GM04503 (cell line): ENCODE measurements around the gene RBM19.
"Not testable (repeated sequence)": the region's sequence is repeated elsewhere in the genome, so short reads cannot be mapped to it uniquely, and the experiment has no call there.

Experiments used
- DNase-seq: peaks from one replicate; pipeline ENCODE4 v3.0.0-alpha.2; 2012; ENCODE audit warnings: low read depth

RBM19 gene, protein sequence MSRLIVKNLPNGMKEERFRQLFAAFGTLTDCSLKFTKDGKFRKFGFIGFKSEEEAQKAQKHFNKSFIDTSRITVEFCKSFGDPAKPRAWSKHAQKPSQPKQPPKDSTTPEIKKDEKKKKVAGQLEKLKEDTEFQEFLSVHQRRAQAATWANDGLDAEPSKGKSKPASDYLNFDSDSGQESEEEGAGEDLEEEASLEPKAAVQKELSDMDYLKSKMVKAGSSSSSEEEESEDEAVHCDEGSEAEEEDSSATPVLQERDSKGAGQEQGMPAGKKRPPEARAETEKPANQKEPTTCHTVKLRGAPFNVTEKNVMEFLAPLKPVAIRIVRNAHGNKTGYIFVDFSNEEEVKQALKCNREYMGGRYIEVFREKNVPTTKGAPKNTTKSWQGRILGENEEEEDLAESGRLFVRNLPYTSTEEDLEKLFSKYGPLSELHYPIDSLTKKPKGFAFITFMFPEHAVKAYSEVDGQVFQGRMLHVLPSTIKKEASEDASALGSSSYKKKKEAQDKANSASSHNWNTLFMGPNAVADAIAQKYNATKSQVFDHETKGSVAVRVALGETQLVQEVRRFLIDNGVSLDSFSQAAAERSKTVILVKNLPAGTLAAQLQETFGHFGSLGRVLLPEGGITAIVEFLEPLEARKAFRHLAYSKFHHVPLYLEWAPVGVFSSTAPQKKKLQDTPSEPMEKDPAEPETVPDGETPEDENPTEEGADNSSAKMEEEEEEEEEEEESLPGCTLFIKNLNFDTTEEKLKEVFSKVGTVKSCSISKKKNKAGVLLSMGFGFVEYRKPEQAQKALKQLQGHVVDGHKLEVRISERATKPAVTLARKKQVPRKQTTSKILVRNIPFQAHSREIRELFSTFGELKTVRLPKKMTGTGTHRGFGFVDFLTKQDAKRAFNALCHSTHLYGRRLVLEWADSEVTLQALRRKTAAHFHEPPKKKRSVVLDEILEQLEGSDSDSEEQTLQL

DNA sequence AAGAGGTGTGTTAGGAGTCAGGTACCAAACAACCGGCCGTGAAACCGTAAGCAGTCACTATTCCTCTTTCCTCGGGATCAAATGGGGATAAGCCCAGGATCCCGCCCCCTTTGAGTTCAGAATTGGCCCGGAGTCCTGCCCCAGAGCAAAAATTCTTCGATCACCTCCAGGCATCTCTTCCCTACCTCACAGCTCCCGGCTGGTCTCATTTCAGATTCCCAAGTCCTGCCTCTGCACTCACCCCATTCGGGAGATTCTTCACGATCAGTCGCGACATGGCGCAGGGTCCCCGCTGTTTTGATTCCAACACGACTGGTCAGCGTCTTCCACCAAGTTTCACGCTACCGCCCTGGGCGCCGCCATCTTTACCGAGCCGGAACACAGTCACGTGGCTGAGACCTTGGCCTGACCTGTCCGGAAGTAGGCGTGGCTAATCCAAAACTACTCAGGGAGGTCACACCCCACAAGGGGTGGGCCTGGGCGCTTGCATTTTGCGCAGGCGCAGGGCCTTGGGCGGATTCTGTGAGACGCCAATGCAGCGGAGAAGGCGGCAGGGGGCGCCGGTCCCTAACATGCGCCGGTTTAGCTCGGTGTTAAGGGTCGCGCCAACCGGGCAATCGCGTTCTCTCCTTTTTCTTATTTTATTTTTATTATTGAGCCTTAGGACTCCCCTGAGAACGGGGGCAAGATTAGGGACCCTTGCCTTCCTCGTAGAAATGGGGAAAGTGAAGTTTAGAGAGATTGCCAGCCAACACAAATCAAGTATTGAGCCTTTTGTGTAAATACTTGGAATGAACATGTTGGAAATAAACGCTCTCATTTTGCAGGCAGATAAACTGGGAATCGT lies at the start of gene RBM19:
Gene RBM19, minus strand, starts transcription at position 375 of the 847 bp plus-strand sequence. Its CDS starts 98 bp downstream, at position 277.
- DNase-seq = peak; percentile 79

DNA sequence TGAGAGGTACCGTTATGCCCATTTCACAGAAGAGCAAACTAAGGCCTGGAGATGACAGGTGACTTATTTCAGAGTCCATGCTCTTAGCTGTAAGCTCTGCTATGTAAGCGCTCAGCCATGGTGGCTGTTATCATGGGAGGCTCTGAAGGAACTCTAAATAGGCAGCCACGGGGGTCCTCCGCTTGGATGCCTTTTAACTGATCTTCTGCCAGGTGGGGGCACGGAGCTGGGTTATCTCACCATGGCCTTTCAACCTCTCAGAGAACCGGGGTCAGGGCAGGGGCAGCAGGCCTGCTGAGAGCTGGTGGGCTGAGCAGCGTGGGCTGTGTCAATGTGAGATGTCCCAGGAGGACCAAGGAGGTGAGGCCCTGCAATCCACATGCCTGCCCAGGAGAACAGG lies 49.7 kb upstream of the RBM19 start:
- no peak for DNase-seq

DNA sequence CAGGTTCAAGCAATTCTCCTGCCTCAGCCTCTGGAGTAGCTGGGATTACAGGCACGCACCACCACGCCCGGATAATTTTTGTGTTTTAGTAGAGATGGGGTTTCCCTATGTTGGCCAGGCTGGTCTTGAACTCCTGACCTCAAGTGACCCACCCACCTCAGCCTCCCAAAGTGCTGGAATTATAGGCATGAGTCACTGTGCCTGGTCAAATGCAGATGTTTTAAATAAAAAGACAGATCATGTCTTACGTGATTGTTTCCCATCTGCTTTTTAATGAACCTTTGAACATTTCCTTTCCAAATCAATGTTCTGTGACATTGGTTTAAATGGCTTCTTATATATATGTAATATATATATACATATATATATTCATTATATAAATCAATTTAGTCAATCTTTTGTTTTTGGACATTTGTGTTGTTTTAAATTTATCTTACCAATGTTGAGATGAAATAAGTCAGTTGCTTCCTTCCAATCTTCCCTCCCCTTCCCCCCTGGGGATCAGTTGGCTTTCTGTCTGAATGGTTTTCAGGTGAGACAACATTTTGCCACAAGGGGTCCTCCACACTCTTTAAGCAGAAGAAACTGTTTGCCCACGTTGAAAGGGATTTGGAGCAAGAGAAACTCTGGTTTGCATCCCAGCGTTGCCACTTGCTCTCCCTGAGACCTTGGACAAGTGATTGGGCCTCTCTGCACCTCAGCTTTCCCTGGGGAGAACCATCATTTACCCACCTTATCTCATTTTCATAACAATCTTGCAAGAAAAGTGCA lies 47.6 kb upstream of the RBM19 start:
- DNase-seq = no peak

DNA sequence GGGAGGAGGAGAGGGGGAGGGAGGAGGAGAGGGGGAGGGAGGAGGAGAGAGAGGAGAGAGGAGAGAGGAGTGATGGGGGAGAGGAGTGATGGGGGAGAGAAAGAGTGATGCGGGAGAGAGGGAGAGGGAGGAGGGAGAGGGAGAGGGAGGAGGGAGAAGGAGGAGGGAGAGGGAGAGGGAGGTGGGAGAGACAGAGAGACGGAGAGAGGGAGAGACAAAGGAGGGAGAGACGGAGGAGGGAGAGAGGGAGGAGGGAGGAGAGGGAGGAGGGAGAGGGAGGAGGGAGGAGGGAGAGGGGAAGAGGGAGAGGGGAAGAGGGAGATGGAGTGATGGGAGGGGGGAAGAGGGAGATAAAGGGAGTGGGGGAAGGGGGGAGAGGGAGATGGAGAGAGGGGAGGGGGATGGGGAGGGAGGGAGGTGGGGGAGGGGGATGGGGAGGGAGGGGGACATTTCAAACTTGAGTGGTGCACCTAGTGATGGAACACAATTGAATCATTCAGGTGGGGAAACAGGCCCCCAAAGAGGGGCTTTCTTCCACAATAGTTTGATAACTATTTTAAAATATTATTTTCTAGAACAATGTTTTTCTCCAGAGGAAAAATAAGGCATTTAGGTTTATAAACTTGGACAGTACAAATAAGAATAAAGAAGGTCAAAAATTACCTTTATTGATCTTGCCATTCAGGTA lies 46.8 kb upstream of the RBM19 start:
- DNase-seq = no peak

DNA sequence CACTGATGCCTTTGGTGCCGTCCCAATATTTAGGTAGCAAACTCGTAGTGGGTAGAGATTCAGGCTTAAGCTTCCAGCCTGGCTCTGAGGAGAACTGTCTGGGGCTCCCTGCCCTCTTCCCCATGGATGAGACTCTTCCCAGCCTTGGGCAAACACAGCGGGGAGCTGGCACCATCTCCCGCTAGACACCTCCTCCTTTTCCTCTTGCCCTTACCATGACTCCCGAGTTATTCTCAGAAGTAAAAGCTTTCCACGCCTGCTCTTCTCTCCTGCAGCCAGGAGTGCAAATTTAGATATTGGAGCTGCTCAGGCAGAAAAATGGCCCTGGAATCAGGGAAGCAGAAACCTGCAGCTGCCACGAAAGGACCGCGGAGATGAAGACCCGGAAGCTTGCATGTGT lies 45.6 kb upstream of the RBM19 start:
- no peak for DNase-seq

DNA sequence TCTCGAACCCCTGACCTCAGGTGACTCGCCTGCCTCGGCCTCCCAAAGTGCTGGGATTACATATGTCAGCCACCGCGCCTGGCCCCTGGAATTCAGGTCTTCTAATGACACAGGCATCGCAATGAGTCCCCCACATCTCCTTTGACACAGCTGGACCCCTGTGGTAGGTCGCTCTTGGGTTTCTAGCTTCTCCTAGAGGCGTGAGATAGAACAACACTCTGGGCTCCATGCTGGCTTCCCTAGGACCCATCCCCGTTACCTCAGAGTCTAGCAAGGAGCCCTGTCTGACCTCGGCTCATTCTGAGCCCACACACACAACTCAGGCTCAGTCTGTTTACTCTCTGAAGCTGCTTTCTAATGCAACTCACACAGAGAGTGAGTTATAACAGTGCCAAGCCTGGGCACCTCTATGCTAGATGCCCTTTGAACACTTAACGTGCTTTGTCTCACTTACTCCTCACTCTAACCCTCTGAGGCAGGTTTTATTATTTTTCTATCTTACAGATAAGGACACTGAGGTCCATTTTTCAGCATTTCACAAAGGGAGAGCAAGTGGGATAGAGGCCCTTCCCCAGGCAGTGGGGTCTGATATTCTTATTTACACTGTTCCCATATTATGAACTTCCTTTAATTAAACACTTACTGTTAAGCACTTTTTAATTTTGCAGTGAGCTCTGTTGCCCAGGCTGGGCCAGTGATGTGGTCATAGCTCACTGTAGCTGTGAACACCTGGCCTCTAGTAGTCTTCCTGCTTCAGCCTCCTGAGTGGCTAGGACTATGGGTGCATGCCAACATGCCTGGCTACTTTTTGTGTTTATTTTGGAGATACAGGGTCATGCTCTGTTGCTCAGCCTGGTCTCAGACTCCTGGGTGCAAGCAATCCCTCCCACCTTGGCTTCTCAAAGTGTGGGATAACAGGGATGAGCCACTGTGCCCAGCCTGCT lies 40.6 kb upstream of the RBM19 start:
- no peak for DNase-seq

DNA sequence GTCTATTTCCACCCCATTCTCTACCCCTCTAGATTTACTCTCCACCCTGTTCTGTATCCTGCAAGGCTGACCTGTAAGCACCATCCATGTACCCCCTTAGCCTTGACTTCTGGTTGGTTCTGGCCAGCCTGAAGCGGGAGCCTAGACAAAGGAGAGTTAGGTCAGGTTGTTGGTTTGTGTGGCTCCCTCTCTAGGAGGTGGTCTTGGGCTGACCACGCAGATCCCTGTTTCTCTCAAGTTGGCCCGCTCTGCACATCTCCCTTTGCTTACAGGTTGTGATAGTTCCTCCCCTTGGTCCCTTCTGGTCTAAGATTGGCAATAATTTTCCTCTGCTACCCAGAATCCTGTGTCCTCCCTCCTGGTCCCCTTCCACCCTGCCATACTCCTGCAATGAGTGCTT lies 38.3 kb upstream of the RBM19 start:
- no peak for DNase-seq

DNA sequence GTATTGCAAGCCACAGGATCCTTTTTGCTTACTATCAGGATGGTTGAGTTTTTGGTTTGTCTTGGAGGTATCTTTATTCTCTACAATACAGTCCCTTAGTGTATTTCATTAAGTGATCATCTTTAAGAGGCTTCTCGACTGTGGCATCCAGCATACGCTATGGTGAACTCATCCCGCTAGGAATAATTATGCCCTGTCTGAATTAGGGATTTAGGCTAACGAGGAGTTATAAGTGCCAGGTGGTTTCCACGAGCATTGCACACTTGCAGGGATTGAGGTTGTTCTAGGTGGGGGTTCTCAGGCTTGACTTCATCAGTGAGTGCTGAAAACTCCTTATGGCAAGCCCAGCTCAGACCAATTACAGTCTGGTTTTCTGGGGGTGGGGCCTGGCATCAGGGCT lies 37.2 kb upstream of the RBM19 start:
- no peak for DNase-seq

DNA sequence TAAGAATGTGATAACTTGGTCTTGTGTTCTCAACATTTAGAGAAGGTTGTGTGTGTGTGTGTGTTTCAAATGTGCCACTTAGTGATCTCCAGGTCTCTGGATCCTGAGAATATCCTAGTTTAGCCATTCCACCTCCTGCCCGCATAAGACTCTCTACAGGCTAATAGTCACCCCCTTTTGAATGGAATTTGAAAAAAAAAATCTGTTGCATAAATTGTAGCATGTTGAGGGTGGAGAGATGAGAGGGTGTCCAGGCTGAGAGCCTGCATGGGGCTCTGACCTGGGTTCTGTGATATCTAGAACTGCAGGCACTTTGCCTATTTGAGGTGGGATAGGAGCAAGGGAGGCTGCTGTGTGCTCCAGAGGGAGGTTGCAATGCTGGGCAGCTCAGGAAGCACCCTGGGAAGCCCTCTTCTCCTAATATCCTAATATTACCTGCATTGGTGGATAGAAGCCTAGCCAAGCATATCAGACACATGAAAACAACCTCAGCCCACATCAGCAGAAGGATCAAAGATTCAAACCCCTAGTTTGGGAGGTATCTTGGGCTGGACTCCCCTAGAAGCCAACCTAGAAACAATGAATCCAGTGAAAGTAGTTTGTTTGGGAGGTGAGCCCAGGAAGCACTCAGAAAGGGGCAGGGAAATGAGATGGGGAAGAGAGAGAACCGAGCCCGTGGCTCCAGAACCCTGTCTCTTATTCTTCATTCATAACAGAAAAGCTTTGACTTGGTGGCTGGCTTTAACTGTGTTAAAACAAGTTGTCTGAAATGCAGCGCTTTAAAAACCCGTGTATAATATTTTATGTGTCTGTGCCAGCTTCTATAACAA lies 35.6 kb upstream of the RBM19 start:
- DNase-seq = no peak

DNA sequence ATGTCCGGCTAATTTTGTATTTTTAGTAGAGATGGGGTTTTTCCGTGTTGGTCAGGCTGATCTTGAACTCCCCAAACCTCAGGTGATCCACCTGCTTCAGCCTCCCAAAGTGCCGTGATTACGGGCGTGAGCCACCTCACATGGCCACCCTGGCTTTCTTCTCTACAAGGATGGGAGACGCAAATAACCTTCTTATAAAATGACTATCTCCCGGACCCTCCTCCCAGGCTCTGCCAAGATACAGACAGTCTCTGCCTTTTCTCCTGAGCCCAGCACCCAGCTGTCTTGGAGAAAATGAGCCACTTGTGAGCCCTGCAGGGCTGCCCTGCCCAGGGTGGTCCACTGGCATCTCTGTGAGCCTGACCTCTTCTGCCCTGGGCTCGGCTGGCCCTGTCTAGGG lies 34.7 kb upstream of the RBM19 start:
- no peak for DNase-seq

DNA sequence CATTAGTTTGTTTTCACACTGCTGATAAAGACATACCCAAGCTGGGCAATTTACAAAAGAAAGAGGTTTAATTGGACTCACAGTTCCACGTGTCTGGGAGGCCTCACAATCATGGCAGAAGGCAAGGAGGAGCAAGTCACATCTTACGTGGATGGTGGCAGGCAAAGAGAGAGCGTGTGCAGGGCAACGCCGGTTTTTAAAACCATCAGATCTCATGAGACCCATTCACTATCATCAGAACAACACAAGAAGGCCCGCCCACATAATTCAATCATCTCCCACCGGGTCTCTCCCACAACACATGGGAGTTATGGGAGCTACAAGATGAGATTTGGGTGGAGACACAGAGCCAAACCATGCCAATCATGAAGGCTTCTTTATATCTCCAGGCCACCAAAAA lies 34.1 kb upstream of the RBM19 start:
- DNase-seq = not testable (repeated sequence)

DNA sequence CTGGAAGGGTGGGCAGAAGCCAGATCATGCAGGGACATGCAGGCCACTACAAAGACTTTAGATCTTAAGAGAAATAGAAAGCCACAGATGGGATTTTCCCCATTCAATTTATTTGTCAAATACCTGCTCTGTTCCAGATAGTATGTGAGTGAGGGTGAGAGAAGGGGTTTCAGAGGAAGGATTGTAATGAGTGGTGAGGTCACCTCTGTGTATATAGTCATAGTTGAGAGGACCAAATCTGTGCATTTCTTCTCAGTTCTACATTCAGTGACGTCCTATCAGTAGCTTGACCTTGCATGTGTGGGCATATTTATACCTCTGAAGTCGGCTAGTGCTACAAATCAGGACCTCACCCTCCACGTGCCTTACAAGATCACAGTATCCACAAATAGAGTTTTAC lies 31.2 kb upstream of the RBM19 start:
- DNase-seq = no peak

DNA sequence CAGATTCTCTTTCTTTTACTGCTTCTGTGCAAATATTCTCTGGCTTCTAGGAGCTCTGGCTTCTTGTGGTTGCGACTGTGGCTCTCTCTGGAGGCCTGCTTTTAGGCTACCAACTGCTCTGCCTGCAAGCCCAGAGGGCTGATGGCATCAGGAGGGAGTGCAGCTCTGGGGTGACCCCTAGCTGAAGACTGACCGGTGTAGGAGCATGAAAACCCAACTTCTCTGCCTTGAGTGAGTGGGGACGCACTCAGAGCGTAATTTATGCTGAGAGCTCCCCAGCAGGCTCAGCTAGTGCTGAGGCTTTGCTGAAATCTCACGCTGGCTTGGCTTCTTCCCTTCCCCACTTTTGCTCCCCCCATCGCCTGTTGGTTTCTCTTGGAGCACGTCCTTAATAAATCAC lies 29.9 kb upstream of the RBM19 start:
- DNase-seq = no peak

DNA sequence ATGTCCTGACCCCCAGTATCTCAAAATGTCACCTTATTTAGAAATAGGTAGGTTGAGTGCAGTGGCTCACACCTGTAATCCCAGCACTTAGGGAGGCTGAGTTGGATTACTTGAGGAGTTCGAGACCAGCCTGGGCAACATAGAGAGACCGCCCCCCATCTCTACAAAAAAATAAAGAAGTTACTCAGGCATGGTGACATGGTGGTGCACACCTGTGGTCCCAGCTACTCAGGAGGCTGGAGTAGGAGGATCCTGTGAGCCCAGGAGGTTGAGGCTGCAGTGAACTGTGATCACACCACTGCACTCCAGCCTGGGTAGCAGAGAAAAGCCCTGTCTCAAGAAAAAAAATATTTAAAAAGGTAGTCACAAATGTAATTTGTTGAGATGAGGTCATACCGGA lies 27.9 kb upstream of the RBM19 start:
- DNase-seq = no peak

DNA sequence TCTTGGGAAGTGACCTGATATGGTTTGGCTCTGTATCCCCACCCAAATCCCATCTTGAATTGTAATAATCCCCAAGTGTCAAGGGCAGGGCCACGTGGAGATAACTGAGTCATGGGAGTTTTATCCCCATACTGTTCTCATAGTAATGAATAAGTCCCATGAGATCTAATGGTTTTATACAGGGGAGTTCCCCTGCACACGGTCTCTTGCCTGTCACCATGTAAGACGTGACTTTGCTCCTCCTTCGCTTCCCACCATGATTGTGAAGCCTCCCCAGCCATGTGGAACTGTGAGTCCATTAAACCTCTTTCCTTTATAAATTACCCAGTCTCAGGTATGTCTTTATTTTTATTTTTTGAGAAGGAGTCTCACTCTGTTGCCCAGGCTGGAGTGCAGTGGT lies 26.6 kb upstream of the RBM19 start:
- not testable (repeated sequence) for DNase-seq

DNA sequence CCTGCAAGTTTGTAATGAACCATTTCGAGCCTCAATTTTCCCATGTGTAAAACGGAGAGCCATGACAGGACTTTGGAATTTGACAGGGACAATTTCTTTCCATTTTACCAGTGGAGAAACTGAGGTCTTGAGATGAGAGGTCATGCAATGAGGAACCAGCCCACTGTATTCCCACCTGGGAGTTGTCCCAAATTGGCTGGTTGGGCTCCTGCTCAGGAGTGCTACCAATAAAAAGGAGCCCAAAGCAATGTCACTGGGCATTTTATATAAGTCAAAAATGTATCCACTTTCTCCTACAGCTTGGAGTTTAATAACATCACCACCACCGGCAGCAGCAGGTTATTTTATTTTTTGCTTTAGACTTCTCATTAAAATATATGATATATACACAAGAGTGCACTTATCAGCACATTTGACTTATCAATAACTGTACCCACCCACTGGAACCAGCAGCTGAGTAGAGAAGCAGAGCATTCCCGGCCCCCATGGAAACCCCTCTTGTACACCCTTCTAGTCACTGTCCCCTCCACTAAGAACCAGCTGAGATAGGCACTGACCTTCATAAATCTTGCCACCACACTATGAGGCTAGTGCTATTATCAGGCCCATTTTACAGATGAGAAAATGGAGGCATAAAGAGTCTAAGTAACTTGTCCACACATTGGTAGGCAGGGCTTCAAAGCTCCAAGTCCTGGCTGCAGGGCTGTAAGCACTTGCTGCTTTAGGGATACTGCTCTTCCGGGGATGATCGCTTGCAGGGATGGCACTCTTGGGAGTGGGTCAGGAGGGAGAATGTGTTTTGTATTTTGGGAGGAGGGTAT lies 25.3 kb upstream of the RBM19 start:
- DNase-seq = no peak
